ENCODE results near the gene OR56B1.

The OR56B1 gene

DNA sequence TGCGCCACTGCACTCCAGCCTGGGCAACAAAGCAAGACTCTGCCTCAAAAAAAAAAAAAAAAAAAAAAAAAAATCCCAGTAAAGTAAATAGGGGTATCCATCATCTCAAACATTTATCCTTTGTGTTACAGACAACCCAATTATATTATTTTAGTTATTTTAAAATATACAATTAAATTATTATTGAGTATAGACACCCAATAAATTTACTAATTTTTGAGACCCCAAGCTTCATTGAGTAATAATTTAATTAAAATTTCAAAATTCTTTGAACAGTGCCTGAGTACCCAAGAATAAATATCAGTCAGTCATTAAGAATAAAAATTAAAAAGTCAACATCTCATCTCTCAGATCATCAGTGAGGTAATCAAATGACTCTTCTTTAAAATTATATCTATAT lies 17.7 kb downstream of the OR56B1 start, which contains the start of gene OR52N4:
Gene OR52N4 (plus strand): TSS at position 301 of the 400 bp plus-strand sequence. CDS start 498 bp downstream, outside the sequence.
- Histone ChIP-seq H3K36me3 (ENCODE audit: insufficient read depth, low read length) (no peaks in the 10 kb centered on the region), H3K9me3 (ENCODE audit: control insufficient read depth, insufficient read depth, low read length) (no peaks in the 10 kb centered on the region), H3K4me1 (ENCODE audit: insufficient read depth, low read length) (no peaks in the 10 kb centered on the region), H3K9ac (ENCODE audit: low read depth, low read length) (no peak within 1 kb of the TSS)

DNA sequence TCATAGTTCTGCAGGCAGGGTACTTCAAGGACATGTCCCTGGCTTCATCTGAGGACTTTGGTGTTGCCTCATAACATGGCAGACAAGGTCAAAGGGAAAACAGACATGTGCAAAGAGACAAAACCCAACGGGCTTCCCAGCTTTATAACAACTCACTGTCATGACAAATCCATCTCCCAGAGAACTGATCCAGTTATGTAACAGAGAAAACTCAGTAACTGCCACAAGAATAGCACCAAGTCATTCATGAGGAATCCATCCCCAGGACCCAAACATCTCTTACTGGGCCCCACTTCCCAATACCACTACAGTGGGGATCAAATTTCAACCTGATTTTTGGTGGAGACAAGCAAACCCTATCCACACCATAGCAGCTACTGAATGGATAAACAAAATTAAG lies 30.8 kb downstream of the OR56B1 start:
- no peaks in the 10 kb centered on the region for H3K4me1 ChIP-seq (ENCODE audit: insufficient read depth, low read length)
- H3K36me3 ChIP-seq (ENCODE audit: insufficient read depth, low read length), result no peaks in the 10 kb centered on the region
- H3K9ac ChIP-seq (ENCODE audit: low read depth, low read length), result no peak overlapping the region
- no peaks in the 10 kb centered on the region for H3K9me3 ChIP-seq (ENCODE audit: control insufficient read depth, insufficient read depth, low read length)

DNA sequence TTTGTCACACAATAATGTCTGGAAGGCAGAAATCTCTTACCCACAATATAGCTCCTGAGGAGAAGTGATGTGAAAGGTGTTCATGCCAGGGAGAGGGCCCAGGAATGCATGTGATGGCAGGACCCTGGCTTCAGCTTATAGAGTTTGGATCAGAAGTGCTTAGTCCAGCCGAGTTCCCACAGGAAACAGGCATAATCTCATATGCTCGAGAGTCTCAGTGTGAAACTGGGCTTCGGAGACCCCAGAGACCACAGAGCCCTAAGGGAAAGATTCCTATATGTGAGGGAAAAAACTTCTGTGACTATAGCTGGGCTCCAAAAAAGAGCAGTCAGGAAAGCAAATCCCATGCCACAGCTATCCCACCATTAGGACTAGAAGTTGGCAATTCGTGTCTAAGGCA lies 47.0 kb downstream of the OR56B1 start, which contains the start of gene OR52N5:
Gene OR52N5 (minus strand): TSS at position 101 of the 400 bp plus-strand sequence. CDS start 4,721 bp downstream, outside the sequence.
- no peaks in the 10 kb centered on the region for H3K4me1 ChIP-seq (ENCODE audit: insufficient read depth, low read length)
- no peak within 1 kb of the TSS for H3K9ac ChIP-seq (ENCODE audit: low read depth, low read length)
- H3K36me3 ChIP-seq (ENCODE audit: insufficient read depth, low read length), result no peaks in the 10 kb centered on the region
- H3K9me3 ChIP-seq (ENCODE audit: control insufficient read depth, insufficient read depth, low read length), result no peaks in the 10 kb centered on the region
